K562 (cell line): Measurements from ENCODE around the gene ZDHHC22.

Source experiments
- ATF3 ChIP-seq, 2 experiments: fragments of 450-650 bp in 1 of 2; sonication (generic) in 1 of 2; formaldehyde crosslinking in 1 of 2; IDR thresholded peaks in 1 of 2; conservative IDR thresholded peaks in 1 of 2; 2 replicates each; pipeline versions ENCODE4 v1.6.1 to v1.8.1; 2016 to 2023; ENCODE audit warnings: mild to moderate bottlenecking in 2 of 2, moderate library complexity in 2 of 2, inconsistent platforms in 1 of 2, missing genetic modification reagents in 1 of 2
- CTCF ChIP-seq, 3 experiments: IDR thresholded peaks in 2 of 3; conservative IDR thresholded peaks in 1 of 3; 2 replicates each; pipeline ENCODE4 v1.5.1; 2011 to 2012; ENCODE audit warnings: low read length in 3 of 3, mild to moderate bottlenecking in 3 of 3, control low read depth in 2 of 3, improper control_type of control experiment in 1 of 3, inconsistent platforms in 1 of 3, low read depth in 1 of 3, mixed read lengths in 1 of 3, moderate library complexity in 1 of 3; ENCODE audit not compliant: insufficient read depth in 2 of 3
- FOXK1 ChIP-seq: sonication (generic); formaldehyde crosslinking; IDR thresholded peaks from 2 replicates; pipeline ENCODE4 v1.8.0; 2022; ENCODE audit warnings: missing genetic modification reagents, mild to moderate bottlenecking, borderline replicate concordance
- FOXP1 ChIP-seq: sonication (generic); formaldehyde crosslinking; IDR thresholded peaks from 2 replicates; pipeline ENCODE4 v1.8.0; 2022; ENCODE audit warnings: mild to moderate bottlenecking, missing genetic modification reagents
- GATA2 ChIP-seq: sonication (generic); formaldehyde crosslinking; IDR thresholded peaks from 2 replicates; pipeline ENCODE4 v1.4.0; 2020; ENCODE audit warnings: mild to moderate bottlenecking, missing genetic modification reagents
- HDAC1 ChIP-seq, 2 experiments: fragments of 450-650 bp; IDR thresholded peaks; 2 replicates each; pipeline ENCODE4 v1.6.1; 2016 to 2017; ENCODE audit warnings: inconsistent platforms in 1 of 2, mild to moderate bottlenecking in 1 of 2, moderate library complexity in 1 of 2
- HDAC6 ChIP-seq: IDR thresholded peaks from 2 replicates; pipeline ENCODE4 v1.6.1; 2012; ENCODE audit warnings: low read depth, mild to moderate bottlenecking, control low read depth, inconsistent platforms, low read length, moderate library complexity
- NR1H2 ChIP-seq: sonication (generic); formaldehyde crosslinking; IDR thresholded peaks from 2 replicates; pipeline ENCODE4 v1.4.0; 2020; ENCODE audit warnings: mild to moderate bottlenecking, missing genetic modification reagents
- PHF8 ChIP-seq: fragments of 200-600 bp; sonication (generic); IDR thresholded peaks from 2 replicates; pipeline ENCODE4 v1.6.1; 2012; ENCODE audit warnings: mixed run types, mild to moderate bottlenecking, inconsistent platforms, low read length, moderate library complexity, borderline replicate concordance
- POLR2A ChIP-seq: fragments of 450-650 bp; conservative IDR thresholded peaks from 2 replicates; pipeline ENCODE4 v1.6.1; 2016
- REST ChIP-seq, 2 experiments: fragments of 450-650 bp; formaldehyde crosslinking in 1 of 2; IDR thresholded peaks; 2 replicates each; pipeline versions ENCODE4 v1.4.0 to v1.6.1; 2014 to 2020; ENCODE audit warnings: mild to moderate bottlenecking in 2 of 2, borderline replicate concordance in 1 of 2, low read depth in 1 of 2
- ZNF217 ChIP-seq: sonication (generic); formaldehyde crosslinking; IDR thresholded peaks from 2 replicates; pipeline ENCODE4 v1.8.0; 2022; ENCODE audit warnings: mild to moderate bottlenecking, missing genetic modification reagents
- ZNF655 ChIP-seq: fragments of 250-450 bp; sonication (Bioruptor Pico); IDR thresholded peaks from 2 replicates; pipeline ENCODE4 v1.5.0; 2021

GRCh38 chr14:77184396-77185092 is 43.0 kb upstream of the ZDHHC22 start:
- TF ChIP-seq NR1H2 (CRISPR knock-in tag) (no peak), FOXP1 (CRISPR knock-in tag) (no peak), GATA2 (no peak), ZNF217 (CRISPR knock-in tag) (no peak), PHF8 (no peak), ZNF655 (no peak), CTCF (IDR thresholded peaks at IDR 0.05 in 2 of 3, conservative IDR thresholded peaks at IDR 0.05 in 1 of 3; ENCODE audit: insufficient read depth in 2 of 3, low read depth in 1 of 3, low read length in 3 of 3) (no peak), HDAC1 (IDR thresholded peaks at IDR 0.05) (no peak), POLR2A (no peak), ATF3 (IDR thresholded peaks at IDR 0.05) (no peak), ATF3 (CRISPR knock-in tag; conservative IDR thresholded peaks at IDR 0.05) (no peak), FOXK1 (CRISPR knock-in tag) (no peak), HDAC6 (no peak), REST (IDR thresholded peaks at IDR 0.05; ENCODE audit: borderline replicate concordance) (no peak), REST (CRISPR knock-in tag; IDR thresholded peaks at IDR 0.05; ENCODE audit: low read depth) (no peak)
